Endothelial cell of umbilical vein (primary cell): ENCODE data around the gene ZNF581.

ENCODE experiments used
- EZH2 ChIP-seq: IDR thresholded peaks from 2 replicates; pipeline ENCODE4 v1.6.1; 2012; ENCODE audit warnings: borderline replicate concordance, low read depth, mild to moderate bottlenecking, moderate library complexity, low read length, inconsistent platforms; ENCODE audit not compliant: severe bottlenecking
- POLR2A ChIP-seq: IDR thresholded peaks from 2 replicates; pipeline ENCODE4 v1.6.1; 2012; ENCODE audit warnings: low read depth, mild to moderate bottlenecking, control low read depth, low read length
- TF ChIP-seq, protein P1 (sequence below), 2 donors: IDR thresholded peaks; 1 replicate in 1 of 2; 2 replicates in 1 of 2; pipeline ENCODE4 v1.5.1; 2011; ENCODE audit warnings: low read length in 2 of 2, mild to moderate bottlenecking in 2 of 2, moderate library complexity in 2 of 2, control low read depth in 1 of 2, inconsistent platforms in 1 of 2, low read depth in 1 of 2; ENCODE audit not compliant: insufficient read depth in 1 of 2; ENCODE audit errors: extremely low read depth in 1 of 2

DNA sequence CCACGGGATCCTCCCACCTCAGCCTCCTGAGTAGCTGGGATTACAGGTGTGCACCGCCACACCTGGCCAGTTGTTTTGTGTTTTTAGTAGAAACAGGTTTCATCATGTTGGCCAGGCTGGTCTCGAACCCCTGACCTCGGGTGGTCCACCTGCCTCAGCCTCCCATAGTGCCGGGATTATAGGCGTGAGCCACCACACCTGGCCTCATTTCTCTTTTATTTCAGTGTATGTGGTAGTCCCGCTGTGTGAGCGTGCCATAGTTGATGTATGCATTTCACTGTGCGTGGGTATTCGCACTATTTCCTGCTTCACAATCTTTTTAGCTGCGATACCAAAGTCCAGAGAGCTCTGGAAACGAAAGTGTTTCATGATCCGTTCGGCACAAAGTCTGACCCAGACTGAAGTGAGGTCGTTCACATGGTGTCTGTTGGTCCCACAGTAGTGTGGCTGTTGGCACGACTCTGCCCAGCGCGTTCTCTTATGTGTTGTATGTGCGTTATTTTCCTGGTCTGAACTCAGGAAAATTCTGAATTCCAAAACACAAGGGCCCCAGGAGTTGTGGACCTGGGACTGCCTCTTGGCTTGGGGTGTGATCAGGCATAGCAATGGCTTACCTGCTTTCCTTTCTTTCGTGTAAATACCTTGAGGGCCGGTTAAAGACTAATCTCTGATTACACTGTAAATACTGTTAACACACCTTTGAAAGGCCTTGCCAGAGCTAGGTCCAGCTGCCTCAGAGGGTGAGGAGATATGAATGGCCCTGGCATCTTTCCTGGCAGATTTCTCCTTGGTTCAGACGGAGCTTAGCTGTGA is 40.2 kb downstream of the ZNF581 start:
- TF ChIP-seq, protein P1, sequence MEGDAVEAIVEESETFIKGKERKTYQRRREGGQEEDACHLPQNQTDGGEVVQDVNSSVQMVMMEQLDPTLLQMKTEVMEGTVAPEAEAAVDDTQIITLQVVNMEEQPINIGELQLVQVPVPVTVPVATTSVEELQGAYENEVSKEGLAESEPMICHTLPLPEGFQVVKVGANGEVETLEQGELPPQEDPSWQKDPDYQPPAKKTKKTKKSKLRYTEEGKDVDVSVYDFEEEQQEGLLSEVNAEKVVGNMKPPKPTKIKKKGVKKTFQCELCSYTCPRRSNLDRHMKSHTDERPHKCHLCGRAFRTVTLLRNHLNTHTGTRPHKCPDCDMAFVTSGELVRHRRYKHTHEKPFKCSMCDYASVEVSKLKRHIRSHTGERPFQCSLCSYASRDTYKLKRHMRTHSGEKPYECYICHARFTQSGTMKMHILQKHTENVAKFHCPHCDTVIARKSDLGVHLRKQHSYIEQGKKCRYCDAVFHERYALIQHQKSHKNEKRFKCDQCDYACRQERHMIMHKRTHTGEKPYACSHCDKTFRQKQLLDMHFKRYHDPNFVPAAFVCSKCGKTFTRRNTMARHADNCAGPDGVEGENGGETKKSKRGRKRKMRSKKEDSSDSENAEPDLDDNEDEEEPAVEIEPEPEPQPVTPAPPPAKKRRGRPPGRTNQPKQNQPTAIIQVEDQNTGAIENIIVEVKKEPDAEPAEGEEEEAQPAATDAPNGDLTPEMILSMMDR (IDR thresholded peaks at IDR 0.05; ENCODE audit: extremely low read depth in 1 of 2, insufficient read depth in 1 of 2, low read depth in 1 of 2, low read length in 2 of 2) = no peak
- no peak for TF ChIP-seq POLR2A
- TF ChIP-seq EZH2 = no peak
